HUES6 (cell line): Measurements from ENCODE around the gene ZFAND3.

Experiments
- H3K27ac ChIP-seq: 2 replicates; pipeline ENCODE4 v1.7.0; 2013; ENCODE audit warnings: low read depth, mild to moderate bottlenecking, low read length, inconsistent platforms
- H3K27me3 ChIP-seq: 2 replicates; pipeline ENCODE4 v1.6.1; 2013; ENCODE audit warnings: low read length; ENCODE audit not compliant: control insufficient read depth, insufficient read depth
- H3K36me3 ChIP-seq: 2 replicates; pipeline ENCODE4 v1.6.1; 2013; ENCODE audit warnings: low read length; ENCODE audit not compliant: control insufficient read depth, insufficient read depth
- H3K4me1 ChIP-seq: 2 replicates; pipeline ENCODE4 v1.6.1; 2013; ENCODE audit warnings: low read length; ENCODE audit not compliant: control insufficient read depth, insufficient read depth
- H3K4me3 ChIP-seq: 2 replicates; pipeline ENCODE4 v1.5.1; 2013; ENCODE audit warnings: low read depth, low read length
- H3K9ac ChIP-seq: one replicate; pipeline ENCODE4 v1.6.1; 2013; ENCODE audit warnings: mild to moderate bottlenecking, low read length
- H3K9me3 ChIP-seq: 2 replicates; pipeline ENCODE4 v1.6.1; 2013; ENCODE audit warnings: low read depth, low read length; ENCODE audit not compliant: control insufficient read depth, insufficient read depth

The ZFAND3 gene

GRCh38 chr6:37831457-37831856 is 11.9 kb downstream of the ZFAND3 start:
- Histone ChIP-seq H3K36me3 (peaks cover 13% of the 10 kb centered on the region; the same call in 1 of the 2 replicates), H3K4me1 (peaks cover 7% of the 10 kb centered on the region), H3K4me3 (no peak overlapping the region), H3K27me3 (no peaks in the 10 kb centered on the region), H3K27ac (no peak overlapping the region), H3K9me3 (peaks cover 10% of the 10 kb centered on the region), H3K9ac (no peak overlapping the region)

- no peak overlapping the region for H3K4me3 ChIP-seq
- H3K36me3 ChIP-seq = peaks cover 13% of the 10 kb centered on the region; the same call in 1 of the 2 replicates
- no peak overlapping the region for H3K27ac ChIP-seq
- H3K27me3 ChIP-seq = no peaks in the 10 kb centered on the region
- H3K9me3 ChIP-seq = peaks cover 10% of the 10 kb centered on the region
- no peaks in the 10 kb centered on the region for H3K4me1 ChIP-seq
- H3K9ac ChIP-seq = no peak overlapping the region
Measured at GRCh38 chr6:37835923-37836322, 16.4 kb downstream of the ZFAND3 start.

GRCh38 chr6:37838219-37838921 is 18.8 kb downstream of the ZFAND3 start:
- Histone ChIP-seq H3K9me3 (peaks cover 10% of the 10 kb centered on the region), H3K4me3 (no peak overlapping the region), H3K9ac (no peak overlapping the region), H3K4me1 (no peaks in the 10 kb centered on the region), H3K36me3 (0 out of 2 replicates have a peak, but pooled peaks cover 5% of the 10 kb centered on the region), H3K27ac (no peak overlapping the region), H3K27me3 (no peaks in the 10 kb centered on the region)

- no peak overlapping the region for H3K9ac ChIP-seq
- no peaks in the 10 kb centered on the region for H3K9me3 ChIP-seq
- no peak overlapping the region for H3K4me3 ChIP-seq
- H3K27ac ChIP-seq = no peak overlapping the region
- no peaks in the 10 kb centered on the region for H3K27me3 ChIP-seq
- no peaks in the 10 kb centered on the region for H3K4me1 ChIP-seq
- H3K36me3 ChIP-seq = 0 out of 2 replicates have a peak, but pooled peaks cover 3% of the 10 kb centered on the region
Measured at GRCh38 chr6:37840143-37840939, 20.8 kb downstream of the ZFAND3 start.

- no peaks in the 10 kb centered on the region for H3K4me1 ChIP-seq
- H3K27ac ChIP-seq = no peak overlapping the region
Measured at GRCh38 chr6:37840940-37841300, 21.4 kb downstream of the ZFAND3 start.

GRCh38 chr6:37845026-37845911 is 25.7 kb downstream of the ZFAND3 start:
- no peak overlapping the region for H3K4me3 ChIP-seq
- H3K27ac ChIP-seq = no peak overlapping the region
- H3K4me1 ChIP-seq = no peaks in the 10 kb centered on the region
- H3K9me3 ChIP-seq = no peaks in the 10 kb centered on the region
- H3K27me3 ChIP-seq = no peaks in the 10 kb centered on the region
- no peaks in the 10 kb centered on the region for H3K36me3 ChIP-seq
- H3K9ac ChIP-seq = no peak overlapping the region

More at GRCh38 chr6:37840940-37841300, 21.4 kb downstream of the ZFAND3 start:
- Histone ChIP-seq H3K9ac (no peak overlapping the region), H3K27me3 (no peaks in the 10 kb centered on the region), H3K9me3 (no peaks in the 10 kb centered on the region), H3K36me3 (0 out of 2 replicates have a peak, but pooled peaks cover 3% of the 10 kb centered on the region), H3K4me3 (no peak overlapping the region)

GRCh38 chr6:37845930-37846329 is 26.4 kb downstream of the ZFAND3 start:
- Histone ChIP-seq H3K36me3 (no peaks in the 10 kb centered on the region), H3K27ac (no peak overlapping the region), H3K4me3 (no peak overlapping the region)

GRCh38 chr6:37847704-37848103 is 28.2 kb downstream of the ZFAND3 start:
- Histone ChIP-seq H3K27ac (no peak overlapping the region), H3K9me3 (no peaks in the 10 kb centered on the region), H3K36me3 (no peaks in the 10 kb centered on the region), H3K4me3 (no peak overlapping the region), H3K4me1 (no peaks in the 10 kb centered on the region), H3K27me3 (no peaks in the 10 kb centered on the region), H3K9ac (no peak overlapping the region)

More at GRCh38 chr6:37845930-37846329, 26.4 kb downstream of the ZFAND3 start:
- no peaks in the 10 kb centered on the region for H3K4me1 ChIP-seq
- H3K9ac ChIP-seq = no peak overlapping the region
- no peaks in the 10 kb centered on the region for H3K27me3 ChIP-seq
- H3K9me3 ChIP-seq = no peaks in the 10 kb centered on the region

- Histone ChIP-seq H3K27me3 (no peaks in the 10 kb centered on the region), H3K4me1 (no peaks in the 10 kb centered on the region), H3K27ac (no peak overlapping the region), H3K9me3 (no peaks in the 10 kb centered on the region), H3K9ac (no peak overlapping the region), H3K4me3 (no peak overlapping the region), H3K36me3 (no peaks in the 10 kb centered on the region)
Measured at GRCh38 chr6:37848371-37848770, 28.8 kb downstream of the ZFAND3 start.

GRCh38 chr6:37850260-37850659 is 30.7 kb downstream of the ZFAND3 start:
- H3K36me3 ChIP-seq = no peaks in the 10 kb centered on the region
- no peaks in the 10 kb centered on the region for H3K27me3 ChIP-seq
- H3K4me3 ChIP-seq = no peak overlapping the region
- H3K27ac ChIP-seq = no peak overlapping the region
- H3K9me3 ChIP-seq = no peaks in the 10 kb centered on the region
- H3K9ac ChIP-seq = no peak overlapping the region
- no peaks in the 10 kb centered on the region for H3K4me1 ChIP-seq
